Testis (tissue), 2 donors: Measurements from ENCODE around the gene PCMTD2.

Experiments used
- POLR2A ChIP-seq: fragments of 450-650 bp; IDR thresholded peaks from one replicate; pipeline ENCODE4 v1.6.1; 2017; ENCODE audit warnings: antibody characterized with exemption, mild to moderate bottlenecking, moderate library complexity
- TF ChIP-seq, protein P1 (sequence below), 3 experiments: fragments of 450-650 bp in 2 of 3; fragments of 200-600 bp in 1 of 3; sonication (generic) in 1 of 3; IDR thresholded peaks; one replicate each; pipeline ENCODE4 v1.5.1; 2016 to 2019; ENCODE audit warnings: antibody characterized with exemption in 3 of 3, mild to moderate bottlenecking in 2 of 3, moderate library complexity in 1 of 3

DNA sequence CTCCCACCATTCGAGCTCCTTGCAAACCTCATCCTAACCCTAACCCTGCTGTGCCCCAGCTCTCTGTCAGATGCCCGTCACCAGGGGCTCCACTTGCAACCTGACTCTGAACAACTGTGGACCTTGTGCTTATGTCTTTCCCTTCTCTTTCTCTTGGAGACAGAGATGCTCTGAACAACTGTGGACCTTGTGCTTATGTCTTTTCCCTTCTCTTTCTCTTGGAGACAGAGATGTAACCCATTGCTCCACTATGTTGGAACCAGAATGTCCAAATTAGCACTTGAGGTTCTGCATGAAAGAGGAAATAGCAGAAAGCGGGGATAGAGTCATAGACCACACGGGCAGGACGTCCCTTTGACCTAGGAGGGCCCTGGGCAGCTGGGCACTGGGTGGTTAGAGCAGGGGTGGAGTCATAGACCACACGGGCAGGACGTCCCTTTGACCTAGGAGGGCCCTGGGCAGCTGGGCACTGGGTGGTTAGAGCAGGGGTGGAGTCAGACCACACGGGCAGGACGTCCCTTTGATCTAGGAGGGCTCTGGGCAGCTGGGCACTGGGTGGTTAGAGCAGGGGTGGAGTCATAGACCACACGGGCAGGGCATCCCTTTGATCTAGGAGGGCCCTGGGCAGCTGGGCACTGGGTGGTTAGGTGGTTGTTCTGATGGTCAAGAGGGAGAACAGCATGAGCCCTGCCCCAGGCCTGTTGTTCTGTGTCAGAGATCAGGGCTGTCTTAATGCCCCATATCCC is 22.2 kb downstream of the PCMTD2 start:
- TF ChIP-seq, protein P1, sequence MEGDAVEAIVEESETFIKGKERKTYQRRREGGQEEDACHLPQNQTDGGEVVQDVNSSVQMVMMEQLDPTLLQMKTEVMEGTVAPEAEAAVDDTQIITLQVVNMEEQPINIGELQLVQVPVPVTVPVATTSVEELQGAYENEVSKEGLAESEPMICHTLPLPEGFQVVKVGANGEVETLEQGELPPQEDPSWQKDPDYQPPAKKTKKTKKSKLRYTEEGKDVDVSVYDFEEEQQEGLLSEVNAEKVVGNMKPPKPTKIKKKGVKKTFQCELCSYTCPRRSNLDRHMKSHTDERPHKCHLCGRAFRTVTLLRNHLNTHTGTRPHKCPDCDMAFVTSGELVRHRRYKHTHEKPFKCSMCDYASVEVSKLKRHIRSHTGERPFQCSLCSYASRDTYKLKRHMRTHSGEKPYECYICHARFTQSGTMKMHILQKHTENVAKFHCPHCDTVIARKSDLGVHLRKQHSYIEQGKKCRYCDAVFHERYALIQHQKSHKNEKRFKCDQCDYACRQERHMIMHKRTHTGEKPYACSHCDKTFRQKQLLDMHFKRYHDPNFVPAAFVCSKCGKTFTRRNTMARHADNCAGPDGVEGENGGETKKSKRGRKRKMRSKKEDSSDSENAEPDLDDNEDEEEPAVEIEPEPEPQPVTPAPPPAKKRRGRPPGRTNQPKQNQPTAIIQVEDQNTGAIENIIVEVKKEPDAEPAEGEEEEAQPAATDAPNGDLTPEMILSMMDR (IDR thresholded peaks at IDR 0.05): no peak
- TF ChIP-seq POLR2A: no peak
